Hematopoietic multipotent progenitor cell treated with erythropoietin and hydrocortisone succinate and interleukin-3 and kit ligand, for 6 days (in vitro differentiated cells): ENCODE results near the gene OR2AG1.
"Not testable (repeated sequence)": the region's sequence is repeated elsewhere in the genome, so short reads cannot be mapped to it uniquely, and the experiment has no call there.

Experiments used
- DNase-seq: peaks from one replicate; pipeline ENCODE4 v3.0.0-alpha.2; 2015

The OR2AG1 gene

DNA sequence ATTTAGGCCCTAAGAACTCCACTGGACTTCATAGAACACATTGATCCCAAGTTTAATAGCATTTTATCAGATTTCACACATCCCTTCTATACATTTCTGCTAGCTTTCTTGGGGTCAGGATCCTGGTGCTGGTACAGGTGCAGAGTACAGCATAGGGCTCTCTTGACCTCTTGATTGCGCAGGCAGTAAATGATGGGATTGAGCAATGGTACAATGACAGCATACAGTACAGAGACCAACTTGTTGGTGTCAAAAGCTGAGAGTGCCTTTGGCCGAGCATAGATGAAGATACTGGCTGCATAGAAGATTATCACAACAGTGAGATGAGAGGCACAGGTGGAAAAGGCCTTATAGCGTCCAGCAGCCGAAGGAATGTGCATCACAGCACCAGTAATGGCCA, 11.8 kb downstream of the OR2AG1 start:
- no peak for DNase-seq

DNA sequence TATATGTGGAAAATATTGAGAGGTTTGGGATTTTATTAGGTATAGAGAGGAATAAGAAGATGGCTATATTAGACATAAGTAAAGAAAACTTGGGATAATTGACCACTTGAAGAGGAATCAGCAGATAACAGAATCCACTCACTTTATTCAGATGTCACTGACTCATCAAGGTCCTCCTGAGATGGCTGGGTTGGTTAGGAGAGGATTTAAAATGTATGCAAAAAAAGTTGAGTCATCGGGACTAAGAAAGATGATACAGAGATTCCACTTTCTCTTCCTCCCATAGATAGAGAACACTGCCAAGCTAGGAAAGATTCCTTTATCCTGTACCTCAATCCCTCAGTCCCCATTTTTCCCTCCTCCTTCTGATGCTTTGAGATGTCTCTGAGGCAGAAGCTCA, 16.6 kb downstream of the OR2AG1 start, which contains the start of gene OR6A2:
TSS of gene OR6A2 (minus strand) at position 288 of the 400 bp plus-strand sequence. CDS start 3,981 bp downstream, outside the sequence.
- DNase-seq = no peak

DNA sequence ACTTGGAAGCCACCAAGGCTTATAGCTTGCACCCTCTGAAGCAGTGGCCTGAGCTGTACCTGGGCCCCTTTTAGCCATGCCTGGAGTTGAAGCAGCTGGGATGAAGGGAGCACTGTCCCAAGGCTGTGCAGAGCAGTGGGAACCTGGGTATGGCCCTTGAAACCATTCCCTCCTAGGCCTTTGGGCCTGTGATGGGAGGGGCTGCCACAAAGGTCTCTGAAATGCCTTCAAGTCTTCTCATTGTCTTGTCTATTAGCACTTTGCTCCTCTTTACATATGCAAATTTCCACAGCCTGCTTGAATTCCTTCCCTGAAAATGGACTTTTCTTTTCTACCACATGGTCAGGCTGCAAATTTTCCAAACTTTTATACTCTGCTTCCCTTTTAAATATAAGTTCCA, 18.3 kb downstream of the OR2AG1 start:
- DNase-seq = not testable (repeated sequence)

DNA sequence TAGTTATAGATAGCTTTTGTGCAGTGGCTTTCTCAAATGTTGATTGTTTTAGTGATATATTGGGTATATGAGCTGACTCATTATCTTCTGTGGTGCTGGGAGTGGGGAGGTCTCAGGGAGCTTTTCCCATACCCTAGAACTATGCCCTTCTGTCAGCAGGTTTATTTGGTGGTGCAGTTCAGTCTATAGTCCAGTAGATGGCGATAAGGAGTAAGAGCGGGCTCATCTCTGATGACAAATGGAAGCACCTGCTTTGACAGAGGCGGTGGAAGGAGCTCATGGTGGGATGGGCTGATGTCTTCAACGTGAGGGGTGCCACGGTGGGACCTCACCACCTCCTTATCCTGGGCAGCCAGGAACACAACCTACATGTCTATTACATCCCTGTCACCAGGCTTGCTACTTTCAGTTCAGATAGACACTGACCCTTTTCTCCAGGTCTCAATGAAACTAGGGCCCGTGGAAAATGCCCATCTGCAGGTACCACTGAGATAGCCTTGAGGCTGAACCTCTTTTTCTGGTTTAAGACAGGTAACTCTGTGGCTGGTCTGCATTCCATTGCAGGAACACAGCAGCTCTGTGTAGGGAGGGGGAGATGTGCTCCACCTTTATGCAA, 29.7 kb downstream of the OR2AG1 start:
- peak; percentile 69 for DNase-seq

DNA sequence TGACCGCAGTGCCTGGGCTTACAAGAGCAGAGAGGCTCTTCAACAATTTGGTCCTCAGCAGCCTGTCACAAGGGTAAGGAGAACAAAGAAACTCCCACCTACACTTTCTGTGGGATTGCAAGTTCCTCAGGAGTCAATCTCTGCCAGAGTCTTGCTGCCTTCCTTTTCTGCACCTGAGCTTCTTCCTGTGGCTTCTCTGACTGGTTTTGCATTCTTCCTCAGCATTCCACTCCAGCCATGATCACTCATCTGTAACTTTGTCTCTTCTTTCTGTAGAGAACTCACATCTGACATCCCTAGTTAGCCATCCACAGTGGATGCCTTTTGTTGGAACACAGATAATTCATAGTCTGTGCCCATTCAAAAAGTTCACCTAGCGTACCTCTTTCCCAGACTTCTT, 30.8 kb downstream of the OR2AG1 start:
- no peak for DNase-seq

DNA sequence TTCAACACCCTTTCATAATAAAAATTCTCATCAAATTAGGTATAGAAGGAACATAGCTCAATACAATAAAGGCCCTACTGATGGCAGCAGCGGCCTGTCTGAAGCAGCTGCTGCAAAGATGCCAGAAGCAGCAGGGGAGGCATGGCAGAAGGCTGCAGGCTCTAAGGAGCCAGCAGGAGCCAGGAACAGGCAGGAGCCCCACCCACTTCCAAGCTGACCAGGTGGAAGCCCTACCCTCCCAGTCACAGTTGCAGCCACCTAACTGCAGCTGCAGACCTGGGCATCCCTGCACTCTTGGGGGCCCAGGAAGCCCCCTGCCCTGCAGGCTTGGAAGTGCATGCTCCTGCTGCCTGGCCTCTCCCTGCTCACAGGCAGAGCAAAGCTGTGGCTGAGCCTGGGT, 34.9 kb downstream of the OR2AG1 start:
- DNase-seq = no peak

DNA sequence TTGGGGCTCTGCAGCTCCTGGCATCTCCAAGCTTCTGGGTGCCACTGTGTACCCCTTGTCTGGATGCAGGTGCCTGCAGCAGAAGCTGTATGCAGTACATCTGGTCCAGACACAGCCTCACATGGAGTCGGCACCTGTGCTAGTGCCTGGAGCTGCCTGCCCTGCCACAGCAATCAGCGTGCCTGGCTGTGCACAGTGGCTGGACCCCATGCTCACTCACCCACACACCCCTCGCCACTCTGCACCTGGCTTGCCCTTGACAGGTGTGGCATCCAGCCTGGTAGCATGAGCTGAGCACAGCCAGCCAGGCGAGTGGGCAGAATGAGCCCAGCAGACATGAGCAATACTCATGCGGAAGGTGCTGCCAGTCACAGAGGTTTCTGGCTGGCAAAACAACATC, 36.1 kb downstream of the OR2AG1 start:
- no peak for DNase-seq

DNA sequence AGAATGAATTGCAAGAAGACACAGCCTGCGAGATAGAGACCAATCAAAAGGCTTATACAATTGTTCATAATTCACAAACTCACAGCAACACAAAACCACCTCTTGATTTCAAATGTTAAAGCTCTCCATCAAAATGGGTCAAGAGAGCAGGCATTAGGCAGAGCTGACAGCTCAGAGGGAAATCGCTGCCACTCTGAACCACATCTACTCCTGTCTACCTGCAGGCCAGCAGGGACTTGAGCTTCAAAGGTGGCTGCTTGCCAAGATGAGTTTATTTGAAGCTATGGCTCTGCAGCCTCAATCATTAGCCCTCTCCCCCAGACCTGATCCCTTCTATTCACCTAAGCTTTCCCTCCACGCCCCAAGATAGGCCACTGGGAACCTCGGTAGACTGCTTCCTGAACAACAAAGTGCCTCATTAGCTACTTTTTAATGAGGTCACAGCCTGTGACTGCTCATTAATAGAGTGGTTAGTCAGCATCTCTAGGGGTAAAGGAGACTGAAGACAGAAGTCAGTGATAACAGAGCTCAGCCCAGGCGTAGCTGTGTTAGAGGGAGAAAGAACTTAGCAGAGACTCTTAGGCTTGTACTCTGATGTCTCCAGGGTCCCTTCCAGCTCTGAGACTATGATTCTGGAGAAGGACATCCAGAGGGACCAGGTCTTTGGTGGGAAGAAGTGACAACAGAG, 41.5 kb downstream of the OR2AG1 start:
- DNase-seq = peak; percentile 5

DNA sequence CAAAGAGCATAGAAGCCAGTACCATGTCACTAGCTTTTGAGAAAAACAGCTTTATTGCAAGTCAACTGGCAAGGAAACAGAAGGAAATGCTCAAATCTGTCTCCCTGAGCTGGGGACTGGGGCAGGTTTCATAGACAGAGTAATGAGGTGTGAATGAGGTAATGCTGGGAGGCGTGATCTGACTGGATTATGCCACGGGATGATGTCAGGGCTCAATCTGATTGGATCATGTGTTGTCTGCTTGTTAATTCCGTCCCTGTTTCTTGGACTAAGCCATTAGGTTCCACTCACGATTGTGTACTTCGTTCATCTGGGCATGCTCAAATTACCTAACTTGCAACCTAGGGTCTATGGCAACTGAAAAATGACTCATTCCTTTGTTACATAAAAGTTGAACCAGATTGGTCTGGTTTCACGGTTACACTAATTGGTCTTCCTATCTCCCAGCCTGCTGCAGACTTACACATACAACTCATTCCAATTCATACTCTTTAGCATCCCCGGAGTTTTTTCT, 42.5 kb downstream of the OR2AG1 start:
- no peak for DNase-seq

DNA sequence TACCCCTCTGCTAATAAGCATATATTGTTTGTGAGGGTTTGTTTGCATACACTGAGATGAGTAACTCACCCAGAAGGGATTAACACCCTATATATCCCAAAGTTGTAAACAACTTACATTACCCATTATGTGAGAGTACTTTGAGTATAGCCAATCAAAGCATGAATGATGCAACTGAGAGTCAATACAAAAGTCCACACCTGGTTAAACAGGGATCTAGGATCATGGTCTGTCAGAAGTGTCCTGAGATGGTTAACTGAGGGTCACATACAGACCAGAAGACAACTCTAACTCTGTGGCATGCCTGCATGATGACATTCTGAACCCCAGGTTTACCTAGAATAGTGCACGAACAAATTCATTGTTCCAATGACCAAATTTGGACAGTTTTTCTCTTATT, 45.3 kb downstream of the OR2AG1 start:
- DNase-seq = no peak

DNA sequence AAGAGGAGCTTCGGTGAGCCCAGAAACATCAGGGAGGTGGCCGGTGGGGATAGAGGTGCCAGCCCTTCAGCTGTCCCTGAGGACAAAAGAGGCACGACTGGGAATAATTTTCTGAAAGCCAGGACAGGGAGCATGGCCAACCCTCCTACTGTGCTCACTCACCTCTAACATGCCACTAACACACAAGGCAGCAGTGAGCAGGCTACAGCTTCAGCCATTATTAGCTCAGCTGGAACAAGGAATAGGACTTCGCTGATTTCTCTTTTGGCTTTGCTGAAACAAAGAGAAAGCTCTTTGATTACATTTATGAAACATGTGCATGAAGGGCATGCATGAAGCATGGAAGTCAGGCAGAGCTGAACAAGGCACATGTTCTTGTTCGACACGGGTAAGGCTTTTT, 50.5 kb downstream of the OR2AG1 start:
- no peak for DNase-seq

DNA sequence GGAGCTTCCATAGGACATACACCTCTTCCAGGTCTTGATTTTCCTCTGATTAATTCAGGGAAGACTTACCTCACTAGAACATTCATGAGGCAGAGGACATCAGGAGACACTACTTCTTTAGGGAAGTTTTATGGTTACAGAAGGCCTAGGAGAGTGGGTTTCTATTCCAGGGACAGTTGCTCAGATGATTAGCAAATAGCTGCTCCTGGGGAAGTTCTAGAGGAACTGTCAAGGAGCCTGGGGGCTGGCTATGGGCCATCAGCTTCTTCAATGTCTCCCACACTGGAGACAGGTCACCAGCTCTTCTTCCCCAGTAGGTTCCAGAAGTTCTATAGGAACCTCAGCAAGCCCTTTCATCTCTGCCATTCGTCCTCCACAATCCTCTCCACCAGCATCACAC, 51.2 kb downstream of the OR2AG1 start:
- no peak for DNase-seq
